HEK293 (cell line): ENCODE measurements around the gene PNKD.
A peak's percentile ranks its signal among the peaks of the same experiment; 100 is the strongest.

Experiments
- CTCF ChIA-PET: fragments of 350-600 bp; formaldehyde crosslinking; extraction: SDS; loops from one replicate; lab custom pipeline; 2021; ENCODE audit warnings: antibody characterized with exemption; lab: Yijun Ruan, JAX
- POLR2A ChIA-PET: fragments of 300-600 bp; formaldehyde crosslinking; extraction: SDS; loops from one replicate; lab custom pipeline; 2020; ENCODE audit warnings: antibody characterized with exemption, inconsistent platforms; lab: Yijun Ruan, JAX
- H3K27ac ChIP-seq: fragments of 200-500 bp; sonication (Bioruptor generic); 2 replicates; pipeline ENCODE4 v1.5.1; 2014; ENCODE audit warnings: low read depth, low read length, control low read depth, inconsistent platforms; ENCODE audit errors: extremely low read depth
- H3K36me3 ChIP-seq, 2 experiments: fragments of 200-500 bp in 1 of 2; sonication (Bioruptor generic) in 1 of 2; 1 replicate in 1 of 2; 2 replicates in 1 of 2; pipeline ENCODE4 v1.5.1; 2014 to 2017; ENCODE audit warnings: inconsistent platforms in 2 of 2, low read length in 2 of 2; ENCODE audit not compliant: control insufficient read depth in 2 of 2, insufficient read depth in 1 of 2
- H3K4me1 ChIP-seq: fragments of 200-500 bp; sonication (Bioruptor generic); 2 replicates; pipeline ENCODE4 v1.5.1; 2014; ENCODE audit warnings: mild to moderate bottlenecking, low read length, inconsistent platforms; ENCODE audit not compliant: control insufficient read depth, insufficient read depth
- H3K4me3 ChIP-seq: 2 replicates; pipeline ENCODE4 v1.5.1; 2011; ENCODE audit warnings: low read depth, mild to moderate bottlenecking, control low read depth, low read length, moderate library complexity
- H3K9me3 ChIP-seq: fragments of 200-500 bp; sonication (Bioruptor generic); 2 replicates; pipeline ENCODE4 v1.5.1; 2014; ENCODE audit warnings: low read depth, low read length, inconsistent platforms; ENCODE audit not compliant: control insufficient read depth, insufficient read depth
- GLIS1 ChIP-seq: fragments of 450-650 bp; formaldehyde crosslinking; IDR thresholded peaks from 2 replicates; pipeline ENCODE4 v1.5.1; 2016; ENCODE audit warnings: missing biosample characterization, missing genetic modification characterization
- KLF1 ChIP-seq: fragments of 450-650 bp; formaldehyde crosslinking; IDR thresholded peaks from 2 replicates; pipeline ENCODE4 v1.5.1; 2016; ENCODE audit warnings: missing biosample characterization, missing genetic modification characterization
- KLF10 ChIP-seq: fragments of 450-650 bp; IDR thresholded peaks from 2 replicates; pipeline ENCODE4 v1.5.1; 2018; ENCODE audit warnings: missing biosample characterization, mild to moderate bottlenecking, missing genetic modification characterization
- KLF9 ChIP-seq: fragments of 450-650 bp; formaldehyde crosslinking; IDR thresholded peaks from 2 replicates; pipeline ENCODE4 v1.5.1; 2016; ENCODE audit warnings: missing biosample characterization, missing genetic modification characterization, low read depth
- SP2 ChIP-seq: fragments of 450-650 bp; formaldehyde crosslinking; IDR thresholded peaks from 2 replicates; pipeline ENCODE4 v1.5.1; 2016; ENCODE audit warnings: missing biosample characterization, missing genetic modification characterization
- WT1 ChIP-seq: fragments of 450-650 bp; formaldehyde crosslinking; IDR thresholded peaks from 2 replicates; pipeline ENCODE4 v1.5.1; 2016; ENCODE audit warnings: missing biosample characterization, missing genetic modification characterization
- YY1 ChIP-seq: fragments of 450-650 bp; formaldehyde crosslinking; IDR thresholded peaks from 2 replicates; pipeline ENCODE4 v1.5.1; 2018; ENCODE audit warnings: missing biosample characterization, missing genetic modification characterization
- ZBTB17 ChIP-seq: fragments of 450-650 bp; formaldehyde crosslinking; IDR thresholded peaks from 2 replicates; pipeline ENCODE4 v1.5.1; 2016; ENCODE audit warnings: missing biosample characterization, missing genetic modification characterization
- ZBTB20 ChIP-seq: fragments of 450-650 bp; formaldehyde crosslinking; IDR thresholded peaks from 2 replicates; pipeline ENCODE4 v1.5.1; 2016; ENCODE audit warnings: missing biosample characterization, missing genetic modification characterization
- ZBTB48 ChIP-seq: fragments of 450-650 bp; formaldehyde crosslinking; IDR thresholded peaks from 2 replicates; pipeline ENCODE4 v1.5.1; 2016; ENCODE audit warnings: missing biosample characterization, missing genetic modification characterization
- ZBTB7A ChIP-seq: fragments of 450-650 bp; formaldehyde crosslinking; IDR thresholded peaks from 2 replicates; pipeline ENCODE4 v1.5.1; 2016; ENCODE audit warnings: low read depth, missing biosample characterization, missing genetic modification characterization
- ZBTB8A ChIP-seq: fragments of 450-650 bp; formaldehyde crosslinking; IDR thresholded peaks from 2 replicates; pipeline ENCODE4 v1.5.1; 2016; ENCODE audit warnings: missing biosample characterization, missing genetic modification characterization
- ZFP37 ChIP-seq: fragments of 450-650 bp; formaldehyde crosslinking; IDR thresholded peaks from 2 replicates; pipeline ENCODE4 v1.5.1; 2016; ENCODE audit warnings: missing biosample characterization, missing genetic modification characterization
- ZNF394 ChIP-seq: fragments of 450-650 bp; formaldehyde crosslinking; IDR thresholded peaks from 2 replicates; pipeline ENCODE4 v1.5.1; 2016; ENCODE audit warnings: missing biosample characterization, missing genetic modification characterization, mild to moderate bottlenecking, moderate library complexity, borderline replicate concordance
- ZNF404 ChIP-seq: fragments of 450-650 bp; formaldehyde crosslinking; IDR thresholded peaks from 2 replicates; pipeline ENCODE4 v1.5.1; 2017; ENCODE audit warnings: missing biosample characterization, missing genetic modification characterization
- ZNF558 ChIP-seq: fragments of 450-650 bp; formaldehyde crosslinking; IDR thresholded peaks from 2 replicates; pipeline ENCODE4 v1.5.1; 2016; ENCODE audit warnings: missing biosample characterization, missing genetic modification characterization
- ZNF600 ChIP-seq: fragments of 450-650 bp; formaldehyde crosslinking; IDR thresholded peaks from 2 replicates; pipeline ENCODE4 v1.5.1; 2016; ENCODE audit warnings: missing biosample characterization, missing genetic modification characterization
- ZNF660 ChIP-seq: fragments of 450-650 bp; IDR thresholded peaks from 2 replicates; pipeline ENCODE4 v1.5.1; 2018; ENCODE audit warnings: missing biosample characterization, mild to moderate bottlenecking, missing genetic modification characterization
- TF ChIP-seq, protein P1 (sequence below): fragments of 450-650 bp; formaldehyde crosslinking; IDR thresholded peaks from 2 replicates; pipeline ENCODE4 v1.5.1; 2016; ENCODE audit warnings: missing biosample characterization, missing genetic modification characterization
- TF ChIP-seq, protein P2 (sequence below): fragments of 450-650 bp; formaldehyde crosslinking; IDR thresholded peaks from 2 replicates; pipeline ENCODE4 v1.5.1; 2016; ENCODE audit warnings: missing biosample characterization, missing genetic modification characterization
- TF ChIP-seq, protein P3 (sequence below): fragments of 450-650 bp; formaldehyde crosslinking; conservative IDR thresholded peaks from 2 replicates; pipeline ENCODE4 v1.5.1; 2016; ENCODE audit warnings: low read depth, missing biosample characterization, missing genetic modification characterization
- TF ChIP-seq, protein P4 (sequence below): fragments of 450-650 bp; formaldehyde crosslinking; optimal IDR thresholded peaks from 2 replicates; pipeline ENCODE3; 2016; ENCODE audit warnings: missing biosample characterization, mild to moderate bottlenecking, missing genetic modification characterization
- TF ChIP-seq, protein P5 (sequence below): IDR thresholded peaks from 2 replicates; pipeline ENCODE4 v1.6.1; 2011; ENCODE audit warnings: mild to moderate bottlenecking, low read depth, low read length, borderline replicate concordance
- TF ChIP-seq, protein P6 (sequence below): fragments of 450-650 bp; IDR thresholded peaks from 2 replicates; pipeline ENCODE4 v1.5.1; 2018; ENCODE audit warnings: missing biosample characterization, missing genetic modification characterization

Gene PNKD

DNA sequence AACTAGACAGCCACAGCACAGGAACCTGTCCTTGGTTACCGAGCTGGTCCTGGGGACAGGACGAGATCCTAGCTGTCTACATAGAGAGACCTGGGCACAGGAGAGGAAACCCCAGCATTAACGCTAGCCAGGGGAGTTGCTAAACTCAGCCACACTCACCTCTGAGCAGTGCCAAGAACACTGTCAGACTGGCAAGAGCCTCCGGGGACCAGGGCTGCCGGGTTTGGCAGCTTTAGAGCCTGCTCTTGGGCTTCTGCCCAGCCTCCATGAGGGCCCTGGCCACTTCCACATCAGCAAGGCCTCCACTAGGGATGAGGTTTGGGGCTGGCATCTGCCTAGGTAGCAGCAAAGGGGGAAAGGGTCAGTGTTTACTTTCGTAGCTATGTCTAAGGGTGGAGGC is 15.3 kb downstream of the PNKD start (continued):
- TF ChIP-seq, protein P1, sequence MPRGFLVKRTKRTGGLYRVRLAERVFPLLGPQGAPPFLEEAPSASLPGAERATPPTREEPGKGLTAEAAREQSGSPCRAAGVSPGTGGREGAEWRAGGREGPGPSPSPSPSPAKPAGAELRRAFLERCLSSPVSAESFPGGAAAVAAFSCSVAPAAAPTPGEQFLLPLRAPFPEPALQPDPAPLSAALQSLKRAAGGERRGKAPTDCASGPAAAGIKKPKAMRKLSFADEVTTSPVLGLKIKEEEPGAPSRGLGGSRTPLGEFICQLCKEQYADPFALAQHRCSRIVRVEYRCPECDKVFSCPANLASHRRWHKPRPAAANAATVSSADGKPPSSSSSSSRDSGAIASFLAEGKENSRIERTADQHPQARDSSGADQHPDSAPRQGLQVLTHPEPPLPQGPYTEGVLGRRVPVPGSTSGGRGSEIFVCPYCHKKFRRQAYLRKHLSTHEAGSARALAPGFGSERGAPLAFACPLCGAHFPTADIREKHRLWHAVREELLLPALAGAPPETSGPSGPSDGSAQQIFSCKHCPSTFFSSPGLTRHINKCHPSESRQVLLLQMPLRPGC (tag by site-specific recombination) = no peak
- TF ChIP-seq KLF10 (tag by site-specific recombination) (no peak), ZBTB7A (no peak), ZNF558 (no peak), YY1 (tag by site-specific recombination) (no peak)

DNA sequence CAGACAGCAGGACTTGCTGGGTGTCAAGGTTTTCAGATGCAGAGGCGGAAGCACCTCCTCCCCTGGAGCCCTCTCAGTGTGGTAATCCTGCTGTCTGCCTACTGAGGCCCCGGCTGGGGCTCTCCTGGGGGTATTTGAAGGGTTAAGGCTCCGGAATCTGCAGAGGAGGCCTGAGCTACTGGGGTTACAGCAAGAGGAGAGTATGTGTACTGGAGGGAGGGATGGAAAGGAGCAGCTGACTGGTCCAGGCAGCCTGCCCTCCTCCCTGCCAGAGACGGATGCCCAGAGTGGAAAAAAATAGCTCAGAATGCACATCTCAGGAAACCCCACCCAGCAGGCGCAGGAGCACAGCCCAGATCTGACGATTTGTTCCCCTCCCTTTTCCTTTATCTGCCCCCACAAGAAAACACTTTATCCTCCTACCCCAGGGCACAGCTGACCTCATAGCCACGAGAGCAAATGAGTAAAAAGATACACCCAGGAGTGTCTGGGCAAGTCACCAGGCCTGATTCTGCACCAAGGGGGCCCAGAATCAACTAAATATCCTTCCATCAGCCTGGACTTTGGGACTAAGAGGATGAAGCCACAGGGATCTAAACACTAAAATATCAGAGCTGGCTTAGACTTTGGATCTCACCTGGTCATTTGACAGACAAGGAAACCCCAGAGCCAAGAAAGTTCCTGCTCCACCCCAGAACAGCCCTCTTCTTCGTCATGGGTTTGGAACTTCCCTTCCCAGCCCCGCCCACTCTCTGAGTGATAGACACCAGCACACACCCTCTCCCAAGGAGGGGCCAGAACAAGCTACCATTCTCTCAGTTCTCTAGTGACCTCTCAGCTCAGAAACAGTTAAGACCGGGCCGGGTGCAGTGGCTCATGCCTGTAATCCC is 16.5 kb downstream of the PNKD start:
- CTCF ChIA-PET = interaction anchor here (0.7 to 4.8 kb wide), 9 partner anchors 10 to 371 kb away, joined by 3 to 59 read pairs (median 4); partner anchors contain the start of genes AAMP and PNKD
- Histone ChIP-seq H3K4me1 (no peaks in the 10 kb centered on the region), H3K4me3 (peak overlapping the region; percentile 25), H3K36me3 (peaks cover 0 to 4% of the 10 kb centered on the region in 2 experiments; a peak in 1 of 3 replicates), H3K27ac (peak overlapping the region; percentile 52), H3K9me3 (no peaks in the 10 kb centered on the region)
- POLR2A ChIA-PET = interaction anchor here (0.7 to 3.0 kb wide), 9 partner anchors 9 to 118 kb away, joined by 3 to 29 read pairs (median 6); partner anchors contain the start of genes AAMP, CTDSP1 and PNKD
- TF ChIP-seq, protein P2, sequence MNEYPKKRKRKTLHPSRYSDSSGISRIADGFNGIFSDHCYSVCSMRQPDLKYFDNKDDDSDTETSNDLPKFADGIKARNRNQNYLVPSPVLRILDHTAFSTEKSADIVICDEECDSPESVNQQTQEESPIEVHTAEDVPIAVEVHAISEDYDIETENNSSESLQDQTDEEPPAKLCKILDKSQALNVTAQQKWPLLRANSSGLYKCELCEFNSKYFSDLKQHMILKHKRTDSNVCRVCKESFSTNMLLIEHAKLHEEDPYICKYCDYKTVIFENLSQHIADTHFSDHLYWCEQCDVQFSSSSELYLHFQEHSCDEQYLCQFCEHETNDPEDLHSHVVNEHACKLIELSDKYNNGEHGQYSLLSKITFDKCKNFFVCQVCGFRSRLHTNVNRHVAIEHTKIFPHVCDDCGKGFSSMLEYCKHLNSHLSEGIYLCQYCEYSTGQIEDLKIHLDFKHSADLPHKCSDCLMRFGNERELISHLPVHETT (tag by site-specific recombination) = peak; percentile 71
- TF ChIP-seq SP2 (tag by site-specific recombination) (peak; percentile 68), KLF1 (peak; percentile 83), ZFP37 (tag by site-specific recombination) (no peak), KLF10 (tag by site-specific recombination) (peak; percentile 97), ZBTB17 (tag by site-specific recombination) (peak; percentile 87), ZNF660 (peak; percentile 55; the same call in 1 of the 2 replicates), ZNF394 (tag by site-specific recombination) (peak; percentile 80; the same call in 1 of the 2 replicates), ZBTB48 (peak; percentile 90), ZNF600 (peak; percentile 91), ZBTB8A (tag by site-specific recombination) (0 out of 2 replicates have a peak, but pooled peaks have one; percentile 15), KLF9 (tag by site-specific recombination) (peak; percentile 79), GLIS1 (tag by site-specific recombination) (peak; percentile 81), ZBTB20 (tag by site-specific recombination) (peak; percentile 61), ZNF404 (tag by site-specific recombination) (no peak), WT1 (tag by site-specific recombination) (peak; percentile 82)
- TF ChIP-seq, protein P3, sequence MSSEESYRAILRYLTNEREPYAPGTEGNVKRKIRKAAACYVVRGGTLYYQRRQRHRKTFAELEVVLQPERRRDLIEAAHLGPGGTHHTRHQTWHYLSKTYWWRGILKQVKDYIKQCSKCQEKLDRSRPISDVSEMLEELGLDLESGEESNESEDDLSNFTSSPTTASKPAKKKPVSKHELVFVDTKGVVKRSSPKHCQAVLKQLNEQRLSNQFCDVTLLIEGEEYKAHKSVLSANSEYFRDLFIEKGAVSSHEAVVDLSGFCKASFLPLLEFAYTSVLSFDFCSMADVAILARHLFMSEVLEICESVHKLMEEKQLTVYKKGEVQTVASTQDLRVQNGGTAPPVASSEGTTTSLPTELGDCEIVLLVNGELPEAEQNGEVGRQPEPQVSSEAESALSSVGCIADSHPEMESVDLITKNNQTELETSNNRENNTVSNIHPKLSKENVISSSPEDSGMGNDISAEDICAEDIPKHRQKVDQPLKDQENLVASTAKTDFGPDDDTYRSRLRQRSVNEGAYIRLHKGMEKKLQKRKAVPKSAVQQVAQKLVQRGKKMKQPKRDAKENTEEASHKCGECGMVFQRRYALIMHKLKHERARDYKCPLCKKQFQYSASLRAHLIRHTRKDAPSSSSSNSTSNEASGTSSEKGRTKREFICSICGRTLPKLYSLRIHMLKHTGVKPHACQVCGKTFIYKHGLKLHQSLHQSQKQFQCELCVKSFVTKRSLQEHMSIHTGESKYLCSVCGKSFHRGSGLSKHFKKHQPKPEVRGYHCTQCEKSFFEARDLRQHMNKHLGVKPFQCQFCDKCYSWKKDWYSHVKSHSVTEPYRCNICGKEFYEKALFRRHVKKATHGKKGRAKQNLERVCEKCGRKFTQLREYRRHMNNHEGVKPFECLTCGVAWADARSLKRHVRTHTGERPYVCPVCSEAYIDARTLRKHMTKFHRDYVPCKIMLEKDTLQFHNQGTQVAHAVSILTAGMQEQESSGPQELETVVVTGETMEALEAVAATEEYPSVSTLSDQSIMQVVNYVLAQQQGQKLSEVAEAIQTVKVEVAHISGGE (tag by site-specific recombination) = no peak
- TF ChIP-seq, protein P4, sequence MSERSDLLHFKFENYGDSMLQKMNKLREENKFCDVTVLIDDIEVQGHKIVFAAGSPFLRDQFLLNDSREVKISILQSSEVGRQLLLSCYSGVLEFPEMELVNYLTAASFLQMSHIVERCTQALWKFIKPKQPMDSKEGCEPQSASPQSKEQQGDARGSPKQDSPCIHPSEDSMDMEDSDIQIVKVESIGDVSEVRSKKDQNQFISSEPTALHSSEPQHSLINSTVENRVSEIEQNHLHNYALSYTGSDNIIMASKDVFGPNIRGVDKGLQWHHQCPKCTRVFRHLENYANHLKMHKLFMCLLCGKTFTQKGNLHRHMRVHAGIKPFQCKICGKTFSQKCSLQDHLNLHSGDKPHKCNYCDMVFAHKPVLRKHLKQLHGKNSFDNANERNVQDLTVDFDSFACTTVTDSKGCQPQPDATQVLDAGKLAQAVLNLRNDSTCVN (tag by site-specific recombination) = peak; percentile 13
- TF ChIP-seq, protein P5, sequence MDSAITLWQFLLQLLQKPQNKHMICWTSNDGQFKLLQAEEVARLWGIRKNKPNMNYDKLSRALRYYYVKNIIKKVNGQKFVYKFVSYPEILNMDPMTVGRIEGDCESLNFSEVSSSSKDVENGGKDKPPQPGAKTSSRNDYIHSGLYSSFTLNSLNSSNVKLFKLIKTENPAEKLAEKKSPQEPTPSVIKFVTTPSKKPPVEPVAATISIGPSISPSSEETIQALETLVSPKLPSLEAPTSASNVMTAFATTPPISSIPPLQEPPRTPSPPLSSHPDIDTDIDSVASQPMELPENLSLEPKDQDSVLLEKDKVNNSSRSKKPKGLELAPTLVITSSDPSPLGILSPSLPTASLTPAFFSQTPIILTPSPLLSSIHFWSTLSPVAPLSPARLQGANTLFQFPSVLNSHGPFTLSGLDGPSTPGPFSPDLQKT = no peak
- TF ChIP-seq, protein P6, sequence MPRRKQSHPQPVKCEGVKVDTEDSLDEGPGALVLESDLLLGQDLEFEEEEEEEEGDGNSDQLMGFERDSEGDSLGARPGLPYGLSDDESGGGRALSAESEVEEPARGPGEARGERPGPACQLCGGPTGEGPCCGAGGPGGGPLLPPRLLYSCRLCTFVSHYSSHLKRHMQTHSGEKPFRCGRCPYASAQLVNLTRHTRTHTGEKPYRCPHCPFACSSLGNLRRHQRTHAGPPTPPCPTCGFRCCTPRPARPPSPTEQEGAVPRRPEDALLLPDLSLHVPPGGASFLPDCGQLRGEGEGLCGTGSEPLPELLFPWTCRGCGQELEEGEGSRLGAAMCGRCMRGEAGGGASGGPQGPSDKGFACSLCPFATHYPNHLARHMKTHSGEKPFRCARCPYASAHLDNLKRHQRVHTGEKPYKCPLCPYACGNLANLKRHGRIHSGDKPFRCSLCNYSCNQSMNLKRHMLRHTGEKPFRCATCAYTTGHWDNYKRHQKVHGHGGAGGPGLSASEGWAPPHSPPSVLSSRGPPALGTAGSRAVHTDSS (tag by site-specific recombination) = peak; percentile 58; the same call in 1 of the 2 replicates
